Measurements from ENCODE around the gene FIP1L1. TPM values are rescaled to one million over a fixed set of nuclear protein-coding genes. Genes with fewer than 3 reads are reported as not detected.
A peak's percentile ranks its signal among the peaks of the same experiment; 100 is the strongest.

FIP1L1 gene
- total RNA-seq, 1 donor from 2014 or later, result 46.0 TPM

- Mint-ChIP-seq H3K4me1 (ENCODE audit: low read depth) (peaks cover 29% of the 10 kb centered on the region), H3K27ac (ENCODE audit: unreplicated experiment) (peak overlapping the region; percentile 95), H3K36me3 (ENCODE audit: low read depth) (no peaks in the 10 kb centered on the region), H3K4me3 (ENCODE audit: unreplicated experiment) (peak overlapping the region; percentile 67), H3K9me3 (ENCODE audit: low read depth) (no peaks in the 10 kb centered on the region), H3K27me3 (ENCODE audit: low read depth) (no peaks in the 10 kb centered on the region)
- no peak for DNase-seq (ENCODE audit: low spot score)
- TF ChIP-seq, protein P1, sequence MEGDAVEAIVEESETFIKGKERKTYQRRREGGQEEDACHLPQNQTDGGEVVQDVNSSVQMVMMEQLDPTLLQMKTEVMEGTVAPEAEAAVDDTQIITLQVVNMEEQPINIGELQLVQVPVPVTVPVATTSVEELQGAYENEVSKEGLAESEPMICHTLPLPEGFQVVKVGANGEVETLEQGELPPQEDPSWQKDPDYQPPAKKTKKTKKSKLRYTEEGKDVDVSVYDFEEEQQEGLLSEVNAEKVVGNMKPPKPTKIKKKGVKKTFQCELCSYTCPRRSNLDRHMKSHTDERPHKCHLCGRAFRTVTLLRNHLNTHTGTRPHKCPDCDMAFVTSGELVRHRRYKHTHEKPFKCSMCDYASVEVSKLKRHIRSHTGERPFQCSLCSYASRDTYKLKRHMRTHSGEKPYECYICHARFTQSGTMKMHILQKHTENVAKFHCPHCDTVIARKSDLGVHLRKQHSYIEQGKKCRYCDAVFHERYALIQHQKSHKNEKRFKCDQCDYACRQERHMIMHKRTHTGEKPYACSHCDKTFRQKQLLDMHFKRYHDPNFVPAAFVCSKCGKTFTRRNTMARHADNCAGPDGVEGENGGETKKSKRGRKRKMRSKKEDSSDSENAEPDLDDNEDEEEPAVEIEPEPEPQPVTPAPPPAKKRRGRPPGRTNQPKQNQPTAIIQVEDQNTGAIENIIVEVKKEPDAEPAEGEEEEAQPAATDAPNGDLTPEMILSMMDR (IDR thresholded peaks at IDR 0.05), result peak; percentile 42
These were observed 131.0 kb downstream of the FIP1L1 start for GRCh38 chr4:53508446-53508845.

DNA sequence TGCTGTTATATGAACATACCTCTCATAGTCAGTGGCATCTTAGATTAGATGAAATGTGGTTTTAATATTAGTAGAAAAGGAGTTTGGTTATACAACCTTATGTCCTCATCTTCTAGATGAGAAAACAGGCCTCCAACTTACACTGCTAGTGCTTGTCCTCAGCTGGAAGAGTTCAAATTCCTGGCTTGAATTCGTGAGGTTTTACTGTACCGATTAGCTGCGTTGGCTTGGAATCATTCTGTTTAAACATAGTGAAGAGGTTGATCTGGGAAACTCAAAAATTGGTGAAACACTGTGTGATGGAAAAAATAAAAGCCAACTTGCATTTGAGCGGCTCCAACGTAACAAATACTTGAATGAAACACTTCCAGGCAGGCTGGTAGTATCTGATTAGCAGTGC is 132.9 kb downstream of the FIP1L1 start:
- no peaks in the 10 kb centered on the region for H3K36me3 Mint-ChIP-seq (ENCODE audit: low read depth)
- H3K27me3 Mint-ChIP-seq (ENCODE audit: low read depth), result no peaks in the 10 kb centered on the region
- no peak overlapping the region for H3K27ac Mint-ChIP-seq (ENCODE audit: unreplicated experiment)
- no peak for DNase-seq (ENCODE audit: low spot score)
- H3K9me3 Mint-ChIP-seq (ENCODE audit: low read depth), result no peaks in the 10 kb centered on the region
- H3K4me3 Mint-ChIP-seq (ENCODE audit: unreplicated experiment), result no peak overlapping the region
- TF ChIP-seq, protein P1 (IDR thresholded peaks at IDR 0.05), result no peak
- H3K4me1 Mint-ChIP-seq (ENCODE audit: low read depth), result peaks cover 29% of the 10 kb centered on the region

Other genes starting within 250 kb of the FIP1L1 start
- 10.7 to 30.5 TPM (median 10.8 TPM) in 3 replicates for gene SCFD2, start 11.6 kb upstream of the FIP1L1 start, total RNA-seq
- 1.1 to 2.3 TPM (median 1.8 TPM) in 3 replicates for gene LNX1, start 213.8 kb downstream of the FIP1L1 start, total RNA-seq